Measurements from ENCODE around the gene SBF2. TPM values are rescaled to one million over a fixed set of nuclear protein-coding genes. Genes with fewer than 3 reads are reported as not detected.

SBF2 gene
- total and polyA plus RNA-seq, 9 of the 15 experiments (the other 6 are each of a cell fraction or from before 2014, with no cell fraction given) = 0.80 to 9.5 (median 5.0) TPM

DNA sequence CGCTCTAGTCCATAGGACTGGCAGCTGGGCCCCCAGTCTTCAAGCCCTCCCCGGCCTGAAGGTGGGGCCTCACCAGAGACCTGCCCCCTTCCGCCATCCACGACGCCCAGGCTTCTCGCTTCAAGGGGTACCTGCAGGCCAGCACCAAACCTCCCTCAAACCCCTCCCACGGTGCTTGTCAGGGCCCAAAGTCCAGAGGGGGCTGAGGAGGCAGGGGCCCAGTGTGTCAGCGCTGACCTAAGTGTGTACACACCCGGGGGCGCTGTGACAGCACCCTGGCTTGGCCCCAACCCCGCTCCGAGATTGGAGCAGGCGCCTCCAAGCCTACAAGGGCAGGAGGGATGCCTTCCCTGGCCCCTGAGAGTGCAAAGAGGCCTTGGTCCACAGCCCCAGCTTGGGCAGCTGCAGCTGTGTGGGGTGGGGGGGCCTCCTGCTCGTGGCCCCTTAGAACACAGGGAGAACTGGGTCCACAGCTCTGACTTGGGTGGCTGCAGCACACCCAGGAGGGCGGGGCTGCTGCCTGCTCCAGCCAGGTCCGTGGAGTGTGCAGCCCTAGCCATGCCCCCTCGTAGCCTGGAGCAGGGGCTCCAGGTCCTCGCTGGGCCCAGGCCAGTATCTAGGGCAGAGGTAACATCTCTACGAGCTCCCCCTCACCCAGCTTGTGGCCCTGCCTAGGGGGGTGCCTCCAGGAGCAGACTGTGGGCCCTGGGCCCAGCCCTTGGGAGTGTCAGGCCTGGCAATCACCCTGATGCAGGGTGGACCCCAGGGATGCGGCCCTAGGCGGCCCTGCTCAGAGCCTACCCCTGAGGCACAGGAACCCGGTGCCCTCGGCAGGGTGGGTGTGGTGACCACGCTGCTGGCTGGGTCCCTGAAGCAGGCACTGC is 4.9 kb downstream of the SBF2 start:
- no peak for FAIRE-seq
- TF ChIP-seq, protein P1, sequence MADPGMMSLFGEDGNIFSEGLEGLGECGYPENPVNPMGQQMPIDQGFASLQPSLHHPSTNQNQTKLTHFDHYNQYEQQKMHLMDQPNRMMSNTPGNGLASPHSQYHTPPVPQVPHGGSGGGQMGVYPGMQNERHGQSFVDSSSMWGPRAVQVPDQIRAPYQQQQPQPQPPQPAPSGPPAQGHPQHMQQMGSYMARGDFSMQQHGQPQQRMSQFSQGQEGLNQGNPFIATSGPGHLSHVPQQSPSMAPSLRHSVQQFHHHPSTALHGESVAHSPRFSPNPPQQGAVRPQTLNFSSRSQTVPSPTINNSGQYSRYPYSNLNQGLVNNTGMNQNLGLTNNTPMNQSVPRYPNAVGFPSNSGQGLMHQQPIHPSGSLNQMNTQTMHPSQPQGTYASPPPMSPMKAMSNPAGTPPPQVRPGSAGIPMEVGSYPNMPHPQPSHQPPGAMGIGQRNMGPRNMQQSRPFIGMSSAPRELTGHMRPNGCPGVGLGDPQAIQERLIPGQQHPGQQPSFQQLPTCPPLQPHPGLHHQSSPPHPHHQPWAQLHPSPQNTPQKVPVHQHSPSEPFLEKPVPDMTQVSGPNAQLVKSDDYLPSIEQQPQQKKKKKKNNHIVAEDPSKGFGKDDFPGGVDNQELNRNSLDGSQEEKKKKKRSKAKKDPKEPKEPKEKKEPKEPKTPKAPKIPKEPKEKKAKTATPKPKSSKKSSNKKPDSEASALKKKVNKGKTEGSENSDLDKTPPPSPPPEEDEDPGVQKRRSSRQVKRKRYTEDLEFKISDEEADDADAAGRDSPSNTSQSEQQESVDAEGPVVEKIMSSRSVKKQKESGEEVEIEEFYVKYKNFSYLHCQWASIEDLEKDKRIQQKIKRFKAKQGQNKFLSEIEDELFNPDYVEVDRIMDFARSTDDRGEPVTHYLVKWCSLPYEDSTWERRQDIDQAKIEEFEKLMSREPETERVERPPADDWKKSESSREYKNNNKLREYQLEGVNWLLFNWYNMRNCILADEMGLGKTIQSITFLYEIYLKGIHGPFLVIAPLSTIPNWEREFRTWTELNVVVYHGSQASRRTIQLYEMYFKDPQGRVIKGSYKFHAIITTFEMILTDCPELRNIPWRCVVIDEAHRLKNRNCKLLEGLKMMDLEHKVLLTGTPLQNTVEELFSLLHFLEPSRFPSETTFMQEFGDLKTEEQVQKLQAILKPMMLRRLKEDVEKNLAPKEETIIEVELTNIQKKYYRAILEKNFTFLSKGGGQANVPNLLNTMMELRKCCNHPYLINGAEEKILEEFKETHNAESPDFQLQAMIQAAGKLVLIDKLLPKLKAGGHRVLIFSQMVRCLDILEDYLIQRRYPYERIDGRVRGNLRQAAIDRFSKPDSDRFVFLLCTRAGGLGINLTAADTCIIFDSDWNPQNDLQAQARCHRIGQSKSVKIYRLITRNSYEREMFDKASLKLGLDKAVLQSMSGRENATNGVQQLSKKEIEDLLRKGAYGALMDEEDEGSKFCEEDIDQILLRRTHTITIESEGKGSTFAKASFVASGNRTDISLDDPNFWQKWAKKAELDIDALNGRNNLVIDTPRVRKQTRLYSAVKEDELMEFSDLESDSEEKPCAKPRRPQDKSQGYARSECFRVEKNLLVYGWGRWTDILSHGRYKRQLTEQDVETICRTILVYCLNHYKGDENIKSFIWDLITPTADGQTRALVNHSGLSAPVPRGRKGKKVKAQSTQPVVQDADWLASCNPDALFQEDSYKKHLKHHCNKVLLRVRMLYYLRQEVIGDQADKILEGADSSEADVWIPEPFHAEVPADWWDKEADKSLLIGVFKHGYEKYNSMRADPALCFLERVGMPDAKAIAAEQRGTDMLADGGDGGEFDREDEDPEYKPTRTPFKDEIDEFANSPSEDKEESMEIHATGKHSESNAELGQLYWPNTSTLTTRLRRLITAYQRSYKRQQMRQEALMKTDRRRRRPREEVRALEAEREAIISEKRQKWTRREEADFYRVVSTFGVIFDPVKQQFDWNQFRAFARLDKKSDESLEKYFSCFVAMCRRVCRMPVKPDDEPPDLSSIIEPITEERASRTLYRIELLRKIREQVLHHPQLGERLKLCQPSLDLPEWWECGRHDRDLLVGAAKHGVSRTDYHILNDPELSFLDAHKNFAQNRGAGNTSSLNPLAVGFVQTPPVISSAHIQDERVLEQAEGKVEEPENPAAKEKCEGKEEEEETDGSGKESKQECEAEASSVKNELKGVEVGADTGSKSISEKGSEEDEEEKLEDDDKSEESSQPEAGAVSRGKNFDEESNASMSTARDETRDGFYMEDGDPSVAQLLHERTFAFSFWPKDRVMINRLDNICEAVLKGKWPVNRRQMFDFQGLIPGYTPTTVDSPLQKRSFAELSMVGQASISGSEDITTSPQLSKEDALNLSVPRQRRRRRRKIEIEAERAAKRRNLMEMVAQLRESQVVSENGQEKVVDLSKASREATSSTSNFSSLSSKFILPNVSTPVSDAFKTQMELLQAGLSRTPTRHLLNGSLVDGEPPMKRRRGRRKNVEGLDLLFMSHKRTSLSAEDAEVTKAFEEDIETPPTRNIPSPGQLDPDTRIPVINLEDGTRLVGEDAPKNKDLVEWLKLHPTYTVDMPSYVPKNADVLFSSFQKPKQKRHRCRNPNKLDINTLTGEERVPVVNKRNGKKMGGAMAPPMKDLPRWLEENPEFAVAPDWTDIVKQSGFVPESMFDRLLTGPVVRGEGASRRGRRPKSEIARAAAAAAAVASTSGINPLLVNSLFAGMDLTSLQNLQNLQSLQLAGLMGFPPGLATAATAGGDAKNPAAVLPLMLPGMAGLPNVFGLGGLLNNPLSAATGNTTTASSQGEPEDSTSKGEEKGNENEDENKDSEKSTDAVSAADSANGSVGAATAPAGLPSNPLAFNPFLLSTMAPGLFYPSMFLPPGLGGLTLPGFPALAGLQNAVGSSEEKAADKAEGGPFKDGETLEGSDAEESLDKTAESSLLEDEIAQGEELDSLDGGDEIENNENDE (IDR thresholded peaks at IDR 0.05; ENCODE audit: low read depth, low read length) = no peak
- TF ChIP-seq, protein P2, sequence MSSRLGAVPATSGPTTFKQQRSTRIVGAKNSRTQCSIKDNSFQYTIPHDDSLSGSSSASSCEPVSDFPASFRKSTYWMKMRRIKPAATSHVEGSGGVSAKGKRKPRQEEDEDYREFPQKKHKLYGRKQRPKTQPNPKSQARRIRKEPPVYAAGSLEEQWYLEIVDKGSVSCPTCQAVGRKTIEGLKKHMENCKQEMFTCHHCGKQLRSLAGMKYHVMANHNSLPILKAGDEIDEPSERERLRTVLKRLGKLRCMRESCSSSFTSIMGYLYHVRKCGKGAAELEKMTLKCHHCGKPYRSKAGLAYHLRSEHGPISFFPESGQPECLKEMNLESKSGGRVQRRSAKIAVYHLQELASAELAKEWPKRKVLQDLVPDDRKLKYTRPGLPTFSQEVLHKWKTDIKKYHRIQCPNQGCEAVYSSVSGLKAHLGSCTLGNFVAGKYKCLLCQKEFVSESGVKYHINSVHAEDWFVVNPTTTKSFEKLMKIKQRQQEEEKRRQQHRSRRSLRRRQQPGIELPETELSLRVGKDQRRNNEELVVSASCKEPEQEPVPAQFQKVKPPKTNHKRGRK (tag; IDR thresholded peaks at IDR 0.05) = no peak
- TF ChIP-seq, protein P3, sequence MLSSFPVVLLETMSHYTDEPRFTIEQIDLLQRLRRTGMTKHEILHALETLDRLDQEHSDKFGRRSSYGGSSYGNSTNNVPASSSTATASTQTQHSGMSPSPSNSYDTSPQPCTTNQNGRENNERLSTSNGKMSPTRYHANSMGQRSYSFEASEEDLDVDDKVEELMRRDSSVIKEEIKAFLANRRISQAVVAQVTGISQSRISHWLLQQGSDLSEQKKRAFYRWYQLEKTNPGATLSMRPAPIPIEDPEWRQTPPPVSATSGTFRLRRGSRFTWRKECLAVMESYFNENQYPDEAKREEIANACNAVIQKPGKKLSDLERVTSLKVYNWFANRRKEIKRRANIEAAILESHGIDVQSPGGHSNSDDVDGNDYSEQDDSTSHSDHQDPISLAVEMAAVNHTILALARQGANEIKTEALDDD (IDR thresholded peaks at IDR 0.05) = no peak
- TF ChIP-seq CXXC5 (CRISPR knock-in tag; IDR thresholded peaks at IDR 0.05) (no peak), MAFF (IDR thresholded peaks at IDR 0.05; ENCODE audit: low read length) (no peak)

More for the DNA sequence above, 4.9 kb downstream of the SBF2 start:
- no peak for DNase-seq (ENCODE audit: extremely low read depth in 1 of 4, low spot score in 3 of 4)
- H3K9ac ChIP-seq (ENCODE audit: insufficient read depth in 1 of 2, low read depth in 2 of 2, low read length in 2 of 2) = no peak overlapping the region; a peak in 1 of 4 replicates
- no peaks in the 10 kb centered on the region for H3K9me1 ChIP-seq (ENCODE audit: control insufficient read depth, insufficient read depth, low read length)
- CTCF ChIA-PET (ENCODE audit: low intra/inter-chr PET ratio) = no interaction called here
- no peak overlapping the region for H3K4me3 ChIP-seq
- no peak overlapping the region for H3K27ac ChIP-seq (ENCODE audit: extremely low read depth, low read depth, low read length)
- H2AFZ ChIP-seq (ENCODE audit: low read depth, low read length) = no peak overlapping the region
- in situ Hi-C loops (cut with MboI) (no loop called here), intact Hi-C loops (cut with micrococcal nuclease) (no loop called here)
- H3K27me3 ChIP-seq (ENCODE audit: control insufficient read depth in 2 of 2, insufficient read depth in 2 of 2, low read length in 2 of 2) = no peaks in the 10 kb centered on the region; a peak in 1 of 5 replicates
- H3K9me3 ChIP-seq (replicated peaks; ENCODE audit: control insufficient read depth, insufficient read depth, low read depth, low read length) = no peaks in the 10 kb centered on the region
- ATAC-seq = no peak
- BruUV-seq (replicated peaks) = no TSS peak
- peaks cover 6 to 22% of the 10 kb centered on the region in 2 experiments; a peak in 3 of 5 replicates for H3K4me1 ChIP-seq (replicated peaks in 1 of 2; ENCODE audit: control insufficient read depth in 2 of 2, insufficient read depth in 2 of 2, low read length in 2 of 2)
- WGBS (ENCODE audit: insufficient coverage, low coverage, missing lambda C conversion rate) = 29% methylated on average over 21 of the region's 24 CpGs
- no peaks in the 10 kb centered on the region for H3K36me3 ChIP-seq (ENCODE audit: control insufficient read depth, insufficient read depth, low read length)
- no peak overlapping the region for H3K4me2 ChIP-seq (ENCODE audit: insufficient read depth, low read length)
- H3K79me2 ChIP-seq (ENCODE audit: control insufficient read depth, insufficient read depth, low read length) = peaks cover 4% of the 10 kb centered on the region; the same call in 1 of the 3 replicates
- POLR2A ChIA-PET = interaction anchor here (1.4 kb wide), 1 partner anchor 14 kb away, joined by 6 read pairs; no protein-coding TSS in a partner anchor
- H4K20me1 ChIP-seq (replicated peaks; ENCODE audit: control insufficient read depth, insufficient read depth, low read length) = peaks cover 4% of the 10 kb centered on the region; the same call in 1 of the 2 replicates
